Measurements from ENCODE around the gene GPR63. TPM values are rescaled to one million over a fixed set of nuclear protein-coding genes. Genes with fewer than 3 reads are reported as not detected.

The GPR63 gene
- polyA plus RNA-seq, 3 donors, result 0.03 to 0.07 TPM; not detected in 1

DNA sequence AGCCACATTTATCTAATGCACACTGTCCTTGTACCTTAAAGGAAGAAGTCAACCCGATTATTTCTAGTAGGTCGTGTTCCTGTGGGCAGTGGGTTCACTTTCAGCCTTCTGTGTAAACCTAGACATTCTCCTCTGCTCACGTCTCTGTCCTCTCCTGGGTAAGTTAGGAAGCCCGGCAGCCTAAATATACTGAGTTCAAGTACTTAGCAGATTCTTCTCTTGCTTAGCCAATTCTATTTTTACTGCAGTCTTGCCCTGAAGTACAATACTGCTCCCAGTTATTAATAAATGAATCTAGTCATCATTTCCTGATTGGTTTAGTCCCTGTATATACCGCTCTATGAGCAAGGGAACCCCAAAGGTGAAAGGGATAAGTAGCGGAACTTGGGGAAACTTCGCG is 14.6 kb upstream of the GPR63 start:
- TF ChIP-seq, protein P1, sequence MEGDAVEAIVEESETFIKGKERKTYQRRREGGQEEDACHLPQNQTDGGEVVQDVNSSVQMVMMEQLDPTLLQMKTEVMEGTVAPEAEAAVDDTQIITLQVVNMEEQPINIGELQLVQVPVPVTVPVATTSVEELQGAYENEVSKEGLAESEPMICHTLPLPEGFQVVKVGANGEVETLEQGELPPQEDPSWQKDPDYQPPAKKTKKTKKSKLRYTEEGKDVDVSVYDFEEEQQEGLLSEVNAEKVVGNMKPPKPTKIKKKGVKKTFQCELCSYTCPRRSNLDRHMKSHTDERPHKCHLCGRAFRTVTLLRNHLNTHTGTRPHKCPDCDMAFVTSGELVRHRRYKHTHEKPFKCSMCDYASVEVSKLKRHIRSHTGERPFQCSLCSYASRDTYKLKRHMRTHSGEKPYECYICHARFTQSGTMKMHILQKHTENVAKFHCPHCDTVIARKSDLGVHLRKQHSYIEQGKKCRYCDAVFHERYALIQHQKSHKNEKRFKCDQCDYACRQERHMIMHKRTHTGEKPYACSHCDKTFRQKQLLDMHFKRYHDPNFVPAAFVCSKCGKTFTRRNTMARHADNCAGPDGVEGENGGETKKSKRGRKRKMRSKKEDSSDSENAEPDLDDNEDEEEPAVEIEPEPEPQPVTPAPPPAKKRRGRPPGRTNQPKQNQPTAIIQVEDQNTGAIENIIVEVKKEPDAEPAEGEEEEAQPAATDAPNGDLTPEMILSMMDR (IDR thresholded peaks at IDR 0.05), result no peak
- H3K27ac Mint-ChIP-seq, result no peak overlapping the region
- Histone ChIP-seq H3K79me2 (ENCODE audit: insufficient read depth, low read length) (no peaks in the 10 kb centered on the region), H3K27ac (ENCODE audit: low read depth in 1 of 2, low read length in 2 of 2) (no peak overlapping the region), H4K20me1 (ENCODE audit: insufficient read depth, low read length) (no peaks in the 10 kb centered on the region), H3K9ac (ENCODE audit: insufficient read depth, low read length, poor library complexity, severe bottlenecking) (no peak overlapping the region), H3K4me2 (replicated peaks; ENCODE audit: extremely low read depth, low read length, poor library complexity, severe bottlenecking) (no peak overlapping the region), H2AFZ (ENCODE audit: insufficient read depth, low read depth, low read length, poor library complexity, severe bottlenecking) (no peak overlapping the region), H3K27me3 (ENCODE audit: control insufficient read depth in 2 of 2, insufficient read depth in 2 of 2, low read length in 2 of 2) (no peaks in the 10 kb centered on the region), H3K4me1 (ENCODE audit: control insufficient read depth in 1 of 2, insufficient read depth in 2 of 2, low read length in 2 of 2) (no peaks in the 10 kb centered on the region), H3K9me3 (replicated peaks in 1 of 2; ENCODE audit: control insufficient read depth in 1 of 2, insufficient read depth in 1 of 2, low read length in 2 of 2) (peaks cover 0 to 9% of the 10 kb centered on the region in 2 donors), H3K36me3 (replicated peaks in 1 of 2; ENCODE audit: control insufficient read depth in 1 of 2, insufficient read depth in 2 of 2, low read length in 2 of 2) (no peaks in the 10 kb centered on the region), H3K4me3 (replicated peaks in 1 of 3; ENCODE audit: low read depth in 2 of 3, low read length in 3 of 3) (no peak overlapping the region)
- H3K27me3 Mint-ChIP-seq (ENCODE audit: low read depth in 3 of 3), result peaks cover 0 to 3% (median 0%) of the 10 kb centered on the region in 3 donors
- H3K4me1 Mint-ChIP-seq, result no peaks in the 10 kb centered on the region
- H3K36me3 Mint-ChIP-seq, result no peaks in the 10 kb centered on the region
- H3K4me3 Mint-ChIP-seq, result no peak overlapping the region
- 93% methylated on average over 3 of the region's 8 CpGs for WGBS (ENCODE audit: insufficient coverage)
- intact Hi-C loops (cut with micrococcal nuclease), result no loop called here
- no peak for DNase-seq
- H3K9me3 Mint-ChIP-seq, result peaks cover 0 to 21% (median 17%) of the 10 kb centered on the region in 7 donors

DNA sequence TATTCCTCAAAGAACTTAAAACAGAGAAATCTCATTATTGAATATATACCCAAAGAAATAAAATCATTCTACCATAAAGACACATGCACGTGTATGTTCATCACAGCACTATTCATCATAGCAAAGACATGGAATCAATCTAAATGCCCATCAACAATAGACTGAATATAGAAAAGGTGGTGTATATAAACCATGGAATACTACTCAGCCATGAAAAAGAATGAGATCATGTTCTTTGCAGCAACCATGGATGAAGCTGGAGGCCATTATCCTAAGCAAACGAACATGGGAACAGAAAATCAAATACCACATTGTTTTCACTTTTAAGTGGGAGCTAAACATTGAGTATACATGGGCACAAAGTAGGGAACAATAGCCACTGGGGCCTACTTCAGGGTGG is 12.3 kb upstream of the GPR63 start:
- Histone ChIP-seq H3K27ac (ENCODE audit: low read depth in 1 of 2, low read length in 2 of 2) (no peak overlapping the region), H3K4me2 (replicated peaks; ENCODE audit: extremely low read depth, low read length, poor library complexity, severe bottlenecking) (no peak overlapping the region), H3K36me3 (replicated peaks in 1 of 2; ENCODE audit: control insufficient read depth in 1 of 2, insufficient read depth in 2 of 2, low read length in 2 of 2) (no peaks in the 10 kb centered on the region), H3K9ac (ENCODE audit: insufficient read depth, low read length, poor library complexity, severe bottlenecking) (no peak overlapping the region), H4K20me1 (ENCODE audit: insufficient read depth, low read length) (no peaks in the 10 kb centered on the region), H3K79me2 (ENCODE audit: insufficient read depth, low read length) (no peaks in the 10 kb centered on the region), H3K27me3 (ENCODE audit: control insufficient read depth in 2 of 2, insufficient read depth in 2 of 2, low read length in 2 of 2) (no peaks in the 10 kb centered on the region), H3K4me1 (ENCODE audit: control insufficient read depth in 1 of 2, insufficient read depth in 2 of 2, low read length in 2 of 2) (no peaks in the 10 kb centered on the region), H3K4me3 (replicated peaks in 1 of 3; ENCODE audit: low read depth in 2 of 3, low read length in 3 of 3) (no peak overlapping the region), H3K9me3 (replicated peaks in 1 of 2; ENCODE audit: control insufficient read depth in 1 of 2, insufficient read depth in 1 of 2, low read length in 2 of 2) (peaks cover 0 to 9% of the 10 kb centered on the region in 2 donors), H2AFZ (ENCODE audit: insufficient read depth, low read depth, low read length, poor library complexity, severe bottlenecking) (no peak overlapping the region)
- no peak for DNase-seq
- TF ChIP-seq, protein P1 (IDR thresholded peaks at IDR 0.05), result no peak
- no CpG with 5 or more reads among the region's 2 CpGs for WGBS (ENCODE audit: insufficient coverage)
- Mint-ChIP-seq H3K4me1 (no peaks in the 10 kb centered on the region), H3K4me3 (no peak overlapping the region), H3K27ac (no peak overlapping the region), H3K36me3 (no peaks in the 10 kb centered on the region), H3K27me3 (ENCODE audit: low read depth in 3 of 3) (peaks cover 0 to 3% (median 0%) of the 10 kb centered on the region in 3 donors), H3K9me3 (peaks cover 4 to 41% (median 19%) of the 10 kb centered on the region in 7 donors)
- intact Hi-C loops (cut with micrococcal nuclease), result no loop called here

Measured in CD14-positive monocyte (primary cell).